Thoracic aorta (tissue), 2 donors: ENCODE results near the gene TNNT3. TPM values are rescaled to one million over a fixed set of nuclear protein-coding genes. Genes with fewer than 3 reads are reported as not detected.

Experiments used
- ATAC-seq: fragments of 150-250 bp; one replicate; pipeline ENCODE4 v1.8.0; 2017; ENCODE audit warnings: low read depth; ENCODE audit not compliant: insufficient number of reproducible peaks, low FRiP score
- DNase-seq: peaks from one replicate; pipeline ENCODE4 v3.0.0-alpha.2; 2020; ENCODE audit warnings: low spot score
- H3K27ac ChIP-seq, 2 donors: fragments of 200-600 bp; sonication (generic); 1 replicate in 1 of 2; 2 replicates in 1 of 2; pipeline ENCODE4 v1.5.1; 2016; ENCODE audit warnings: mild to moderate bottlenecking in 2 of 2, moderate library complexity in 2 of 2
- H3K27me3 ChIP-seq: fragments of 200-600 bp; sonication (generic); replicated peaks from 2 replicates; pipeline ENCODE4 v1.6.0; 2016; ENCODE audit warnings: mild to moderate bottlenecking; ENCODE audit not compliant: insufficient read depth
- H3K36me3 ChIP-seq: fragments of 200-600 bp; sonication (generic); one replicate; pipeline ENCODE4 v1.5.1; 2016
- H3K4me1 ChIP-seq, 2 donors: fragments of 200-600 bp; sonication (generic); 1 replicate in 1 of 2; 2 replicates in 1 of 2; pipeline versions ENCODE4 v1.5.1 to v1.6.0; 2016; ENCODE audit warnings: low read depth in 2 of 2, mild to moderate bottlenecking in 1 of 2; ENCODE audit not compliant: control insufficient read depth in 1 of 2
- H3K4me3 ChIP-seq: fragments of 200-600 bp; sonication (generic); 2 replicates; pipeline ENCODE4 v1.5.1; 2016; ENCODE audit warnings: mild to moderate bottlenecking
- H3K9me3 ChIP-seq: fragments of 200-600 bp; sonication (generic); 2 replicates; pipeline ENCODE4 v1.5.1; 2016
- total RNA-seq, 2 donors: library from RNA; depleted of rRNA; stranded (reverse); fragments of >200 nt; gene quantifications; one replicate each; pipeline versions ENCODE4 v1.1.0 to v1.2.3, GENCODE V29; 2016
- TF ChIP-seq, protein P1 (sequence below): fragments of 200-600 bp; sonication (generic); IDR thresholded peaks from one replicate; pipeline ENCODE4 v1.5.1; 2019; ENCODE audit warnings: antibody characterized with exemption

The TNNT3 gene
- total RNA-seq, 2 donors from 2014 or later = 8.3 to 9.7 TPM

GRCh38 chr11:1932681-1933080 is 13.2 kb downstream of the TNNT3 start:
- Histone ChIP-seq H3K4me3 (no peak overlapping the region), H3K27ac (no peak overlapping the region), H3K27me3 (no peaks in the 10 kb centered on the region), H3K9me3 (no peaks in the 10 kb centered on the region), H3K4me1 (peaks cover 0 to 9% of the 10 kb centered on the region in 2 donors), H3K36me3 (no peaks in the 10 kb centered on the region)
- ATAC-seq (no peak), DNase-seq (no peak)
- TF ChIP-seq, protein P1, sequence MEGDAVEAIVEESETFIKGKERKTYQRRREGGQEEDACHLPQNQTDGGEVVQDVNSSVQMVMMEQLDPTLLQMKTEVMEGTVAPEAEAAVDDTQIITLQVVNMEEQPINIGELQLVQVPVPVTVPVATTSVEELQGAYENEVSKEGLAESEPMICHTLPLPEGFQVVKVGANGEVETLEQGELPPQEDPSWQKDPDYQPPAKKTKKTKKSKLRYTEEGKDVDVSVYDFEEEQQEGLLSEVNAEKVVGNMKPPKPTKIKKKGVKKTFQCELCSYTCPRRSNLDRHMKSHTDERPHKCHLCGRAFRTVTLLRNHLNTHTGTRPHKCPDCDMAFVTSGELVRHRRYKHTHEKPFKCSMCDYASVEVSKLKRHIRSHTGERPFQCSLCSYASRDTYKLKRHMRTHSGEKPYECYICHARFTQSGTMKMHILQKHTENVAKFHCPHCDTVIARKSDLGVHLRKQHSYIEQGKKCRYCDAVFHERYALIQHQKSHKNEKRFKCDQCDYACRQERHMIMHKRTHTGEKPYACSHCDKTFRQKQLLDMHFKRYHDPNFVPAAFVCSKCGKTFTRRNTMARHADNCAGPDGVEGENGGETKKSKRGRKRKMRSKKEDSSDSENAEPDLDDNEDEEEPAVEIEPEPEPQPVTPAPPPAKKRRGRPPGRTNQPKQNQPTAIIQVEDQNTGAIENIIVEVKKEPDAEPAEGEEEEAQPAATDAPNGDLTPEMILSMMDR = no peak

DNA sequence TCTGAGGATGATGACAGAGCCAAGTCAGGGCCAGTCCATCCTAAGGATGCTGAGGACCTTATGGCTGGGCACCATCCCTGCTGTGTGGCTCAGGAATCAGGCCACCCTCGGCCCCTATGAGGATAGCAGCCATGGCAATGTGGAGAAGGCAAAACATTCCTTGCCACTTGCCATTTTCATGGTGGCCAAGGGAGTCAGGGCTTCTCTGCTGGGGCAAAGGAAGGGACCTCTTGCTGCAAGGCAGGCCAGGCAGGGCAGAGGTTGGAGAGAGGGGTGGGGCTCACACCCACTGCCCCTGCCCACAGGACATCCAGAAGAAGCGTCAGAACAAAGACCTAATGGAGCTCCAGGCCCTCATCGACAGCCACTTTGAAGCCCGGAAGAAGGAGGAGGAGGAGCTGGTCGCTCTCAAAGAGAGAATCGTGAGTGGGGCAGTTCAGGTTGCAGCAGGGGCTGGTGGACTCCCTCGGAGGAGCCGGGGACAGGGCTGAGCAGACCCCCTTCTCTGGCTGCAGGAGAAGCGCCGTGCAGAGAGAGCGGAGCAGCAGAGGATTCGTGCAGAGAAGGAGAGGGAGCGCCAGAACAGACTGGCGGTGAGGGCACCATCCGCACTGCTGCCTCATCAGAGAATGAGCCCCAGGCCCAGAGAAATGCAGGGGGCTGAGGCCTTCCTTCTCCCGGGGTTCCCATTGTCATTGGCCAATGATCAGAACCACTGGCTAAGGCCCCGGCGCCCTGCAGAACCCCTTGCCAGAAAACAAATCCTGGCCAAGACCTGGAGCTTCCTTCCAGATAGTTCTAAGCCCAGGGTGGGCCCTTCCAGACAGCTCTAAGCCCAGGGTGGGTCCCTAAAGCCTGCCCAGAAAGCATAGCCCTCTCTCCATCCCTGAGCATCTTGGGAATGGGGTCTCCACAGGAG is 14.2 kb downstream of the TNNT3 start:
- H3K4me1 ChIP-seq = peaks cover 0 to 9% of the 10 kb centered on the region in 2 donors
- no peaks in the 10 kb centered on the region for H3K36me3 ChIP-seq
- DNase-seq (no peak), ATAC-seq (no peak)
- H3K4me3 ChIP-seq = no peak overlapping the region
- H3K9me3 ChIP-seq = no peaks in the 10 kb centered on the region
- no peaks in the 10 kb centered on the region for H3K27me3 ChIP-seq
- no peak overlapping the region for H3K27ac ChIP-seq
- TF ChIP-seq, protein P1 = no peak

DNA sequence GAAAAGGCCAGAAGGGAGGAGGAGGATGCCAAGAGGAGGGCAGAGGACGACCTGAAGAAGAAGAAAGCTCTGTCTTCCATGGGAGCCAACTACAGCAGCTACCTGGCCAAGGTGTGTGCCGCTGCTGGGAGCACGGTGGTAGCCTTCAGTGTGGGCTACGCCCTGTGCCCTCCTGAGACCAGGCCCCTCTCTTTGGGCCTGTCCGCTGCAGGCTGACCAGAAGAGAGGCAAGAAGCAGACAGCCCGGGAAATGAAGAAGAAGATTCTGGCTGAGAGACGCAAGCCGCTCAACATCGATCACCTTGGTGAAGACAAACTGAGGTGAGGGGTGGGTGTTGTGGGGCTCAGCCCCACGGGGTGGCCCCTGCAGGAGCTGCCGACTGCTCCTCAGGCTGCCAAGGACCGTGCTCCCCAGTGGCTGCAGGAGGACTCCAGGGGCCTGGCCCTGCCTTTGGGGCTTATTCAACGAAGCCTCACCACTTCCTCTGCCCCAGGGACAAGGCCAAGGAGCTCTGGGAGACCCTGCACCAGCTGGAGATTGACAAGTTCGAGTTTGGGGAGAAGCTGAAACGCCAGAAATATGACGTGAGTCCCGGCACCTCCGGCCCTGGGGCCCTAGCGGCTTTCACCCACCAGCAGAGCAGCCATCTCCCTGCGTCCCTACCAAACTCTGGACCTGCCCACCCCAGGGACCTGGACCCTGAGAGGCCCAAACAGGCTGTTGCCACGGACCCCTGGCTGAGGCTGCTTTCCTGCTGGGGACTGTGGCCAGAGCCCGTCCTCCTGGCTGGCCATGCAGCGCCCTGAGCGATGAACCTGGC is 15.0 kb downstream of the TNNT3 start:
- H3K4me3 ChIP-seq = no peak overlapping the region
- DNase-seq = no peak
- H3K27ac ChIP-seq = no peak overlapping the region
- H3K4me1 ChIP-seq = peaks cover 0 to 14% of the 10 kb centered on the region in 2 donors
- TF ChIP-seq, protein P1 = no peak
- no peaks in the 10 kb centered on the region for H3K9me3 ChIP-seq
- H3K36me3 ChIP-seq = no peaks in the 10 kb centered on the region
- no peaks in the 10 kb centered on the region for H3K27me3 ChIP-seq
- no peak for ATAC-seq

GRCh38 chr11:1935156-1936071 is 15.9 kb downstream of the TNNT3 start:
- no peak overlapping the region for H3K4me3 ChIP-seq
- no peaks in the 10 kb centered on the region for H3K36me3 ChIP-seq
- no peak for ATAC-seq
- no peak overlapping the region for H3K27ac ChIP-seq
- H3K9me3 ChIP-seq = no peaks in the 10 kb centered on the region
- peaks cover 0 to 14% of the 10 kb centered on the region in 2 donors for H3K4me1 ChIP-seq
- H3K27me3 ChIP-seq = no peaks in the 10 kb centered on the region
- DNase-seq = no peak
- TF ChIP-seq, protein P1 = no peak
